HepG2 (cell line): ENCODE data around the gene VGF. TPM values are rescaled to one million over a fixed set of nuclear protein-coding genes. Genes with fewer than 3 reads are reported as not detected.

ENCODE experiments used
- ATAC-seq: fragments of 200-7000 bp; cut with Tn5 transposase; 3 replicates; pipeline ENCODE4 v1.9.1; 2020; ENCODE audit warnings: mild to moderate bottlenecking, moderate library complexity
- BruUV-seq: library from RNA; stranded (reverse); fragments of 400-500 nt; replicated peaks from 2 replicates; lab custom pipeline; 2021; lab: Mats Ljungman, UMichigan
- CTCF ChIA-PET: fragments of 300-600 bp; formaldehyde crosslinking; extraction: SDS; loops from one replicate; lab custom pipeline; 2021; ENCODE audit warnings: low total read pairs, inconsistent platforms, low intra/inter-chr PET ratio; lab: Yijun Ruan, JAX
- POLR2A ChIA-PET: fragments of 350-600 bp; sonication (Branson Sonifier 250); formaldehyde crosslinking; loops from one replicate; lab custom pipeline; 2020; ENCODE audit warnings: antibody characterized with exemption, inconsistent platforms; lab: Yijun Ruan, JAX
- DNase-seq: peaks from one replicate; pipeline ENCODE4 v3.0.0-alpha.2; 2015; ENCODE audit warnings: low spot score
- FAIRE-seq: peaks from 3 replicates; lab custom pipeline; 2011; peaks lifted over from hg19 to GRCh38; lab: Jason Lieb, UNC
- H2AFZ ChIP-seq: one replicate; pipeline ENCODE4 v1.6.1; 2011; ENCODE audit warnings: low read length, inconsistent platforms
- H3K27ac ChIP-seq: fragments of 300-600 bp; 3 replicates; pipeline ENCODE4 v1.8.0; 2011; ENCODE audit warnings: mixed run types, mild to moderate bottlenecking, mixed read lengths, low read length, inconsistent platforms; ENCODE audit not compliant: insufficient read depth; ENCODE audit errors: extremely low read length
- H3K27me3 ChIP-seq, 2 experiments: fragments of 200-600 bp in 1 of 2; 2 replicates in 1 of 2; 3 replicates in 1 of 2; pipeline versions ENCODE4 v1.6.0 to v1.8.0; 2011; ENCODE audit warnings: low read length in 2 of 2, mild to moderate bottlenecking in 2 of 2, moderate library complexity in 2 of 2, inconsistent platforms in 1 of 2; ENCODE audit not compliant: insufficient read depth in 2 of 2, control insufficient read depth in 1 of 2
- H3K36me3 ChIP-seq, 2 experiments: fragments of 200-600 bp in 1 of 2; replicated peaks in 1 of 2; 2 replicates in 1 of 2; 3 replicates in 1 of 2; pipeline versions ENCODE4 v1.5.1 to v1.8.0; 2011; ENCODE audit warnings: low read length in 2 of 2, inconsistent platforms in 1 of 2; ENCODE audit not compliant: insufficient read depth in 2 of 2, control insufficient read depth in 1 of 2
- H3K4me1 ChIP-seq: 2 replicates; pipeline ENCODE4 v1.5.1; 2012; ENCODE audit warnings: low read length, inconsistent platforms; ENCODE audit not compliant: insufficient read depth
- H3K4me2 ChIP-seq: 2 replicates; pipeline ENCODE4 v1.6.0; 2011; ENCODE audit warnings: low read depth, low read length, inconsistent platforms
- H3K4me3 ChIP-seq, 3 experiments: fragments of 200-600 bp in 1 of 3; sonication (generic), shearing (Covaris generic) in 1 of 3; replicated peaks in 1 of 3; 2 replicates each; pipeline ENCODE4 v1.5.1; 2011 to 2016; ENCODE audit warnings: low read length in 3 of 3, inconsistent platforms in 2 of 3, low read depth in 2 of 3, mild to moderate bottlenecking in 2 of 3, control low read depth in 1 of 3, mixed read lengths in 1 of 3; ENCODE audit not compliant: insufficient read depth in 1 of 3
- H3K79me2 ChIP-seq: one replicate; pipeline ENCODE4 v1.6.1; 2011; ENCODE audit warnings: low read length, inconsistent platforms; ENCODE audit not compliant: insufficient read depth
- H3K9ac ChIP-seq: 2 replicates; pipeline ENCODE4 v1.6.0; 2011; ENCODE audit warnings: mild to moderate bottlenecking, low read depth, low read length, inconsistent platforms; ENCODE audit not compliant: insufficient read depth
- H3K9me3 ChIP-seq: 2 replicates; pipeline ENCODE4 v1.5.1; 2012; ENCODE audit warnings: mild to moderate bottlenecking, low read length
- H4K20me1 ChIP-seq: 2 replicates; pipeline ENCODE4 v1.6.0; 2011; ENCODE audit warnings: inconsistent platforms, mild to moderate bottlenecking, low read length, moderate library complexity; ENCODE audit not compliant: insufficient read depth
- HOXA7 ChIP-seq: sonication (generic); formaldehyde crosslinking; IDR thresholded peaks from 2 replicates; pipeline ENCODE4 v1.8.1; 2022; ENCODE audit warnings: mild to moderate bottlenecking, missing genetic modification reagents, moderate library complexity
- JUN ChIP-seq: sonication (generic); formaldehyde crosslinking; IDR thresholded peaks from 2 replicates; pipeline ENCODE4 v1.4.0; 2020; ENCODE audit warnings: mild to moderate bottlenecking, missing genetic modification reagents
- REXO4 ChIP-seq: sonication (generic); formaldehyde crosslinking; IDR thresholded peaks from 2 replicates; pipeline ENCODE4 v1.8.0; 2022; ENCODE audit warnings: missing genetic modification reagents, mild to moderate bottlenecking, borderline replicate concordance
- SAP130 ChIP-seq: IDR thresholded peaks from 2 replicates; pipeline ENCODE4 v1.6.1; 2016; ENCODE audit warnings: low read depth
- SMARCE1 ChIP-seq: fragments of 450-650 bp; IDR thresholded peaks from 2 replicates; pipeline ENCODE4 v1.6.1; 2017; ENCODE audit warnings: borderline replicate concordance
- ZBTB20 ChIP-seq: sonication (generic); formaldehyde crosslinking; IDR thresholded peaks from 2 replicates; pipeline ENCODE4 v1.8.1; 2023; ENCODE audit warnings: missing genetic modification reagents, low read depth, mild to moderate bottlenecking, borderline replicate concordance
- ZIK1 ChIP-seq: sonication (generic); formaldehyde crosslinking; IDR thresholded peaks from 2 replicates; pipeline ENCODE4 v1.5.0; 2020; ENCODE audit warnings: mild to moderate bottlenecking, low read depth, missing genetic modification reagents, borderline replicate concordance
- ZNF441 ChIP-seq: sonication (generic); formaldehyde crosslinking; IDR thresholded peaks from 2 replicates; pipeline ENCODE4 v1.7.0; 2021; ENCODE audit warnings: missing genetic modification reagents, borderline replicate concordance
- ZSCAN30 ChIP-seq: sonication (generic); formaldehyde crosslinking; IDR thresholded peaks from 2 replicates; pipeline ENCODE4 v1.5.0; 2020; ENCODE audit warnings: mild to moderate bottlenecking, missing genetic modification reagents
- WGBS: methylation state at CpG from one replicate; pipeline ENCODE4 v1.1.6; 2017; ENCODE audit warnings: low lambda C conversion rate; 5-methylcytosine and 5-hydroxymethylcytosine counted together
- in situ Hi-C: cut with HindIII; loops from 2 replicates; pipeline ENCODE4 v1.10.0; 2017; ENCODE audit warnings: low pct_unique_long_range_greater_than_20kb; ENCODE audit not compliant: extremely low pct_ligation_motif_present
- intact Hi-C: fragments of 100-400 bp; cut with micrococcal nuclease; formaldehyde crosslinking; loops from one replicate; pipeline ENCODE4 v1.10.0; 2022; ENCODE audit not compliant: unreplicated experiment
- polyA plus RNA-seq, 8 experiments: library from polyadenylated mRNA; depleted of rRNA in 3 of 8; stranded (reverse) in 7 of 8; unstranded in 1 of 8; fragments of >200 nt; fragmentation: Illumina TruSeq in 4 of 8; extraction: Trizol in 4 of 8; gene quantifications; 2 replicates each; pipeline versions ENCODE4 v1.2.1 to v1.2.3, GENCODE V29; 2011 to 2016; ENCODE audit warnings: low read depth in 4 of 8, missing spikeins in 1 of 8, mixed read lengths in 1 of 8; ENCODE audit not compliant: insufficient read depth in 1 of 8
- total RNA-seq, 5 experiments: library from RNA; depleted of rRNA; stranded (reverse); fragments of >200 nt; fragmentation: Illumina TruSeq; extraction: Trizol; gene quantifications; 2 replicates each; pipeline ENCODE4 v1.2.3, GENCODE V29; 2016; ENCODE audit warnings: low read depth in 1 of 5
- TF ChIP-seq, protein P1 (sequence below): IDR thresholded peaks from 2 replicates; pipeline ENCODE4 v1.6.1; 2016; ENCODE audit warnings: low read depth
- TF ChIP-seq, protein P2 (sequence below), 2 experiments: fragments of 450-650 bp in 1 of 2; sonication (generic) in 1 of 2; formaldehyde crosslinking in 1 of 2; IDR thresholded peaks; 2 replicates each; pipeline versions ENCODE4 v1.6.1 to v1.8.0; 2016 to 2022; ENCODE audit warnings: antibody characterized with exemption in 1 of 2, mild to moderate bottlenecking in 1 of 2, missing genetic modification reagents in 1 of 2
- TF ChIP-seq, protein P3 (sequence below): sonication (generic); formaldehyde crosslinking; IDR thresholded peaks from 2 replicates; pipeline ENCODE4 v1.8.0; 2022; ENCODE audit warnings: missing genetic modification reagents, low read depth, mild to moderate bottlenecking, borderline replicate concordance

VGF gene
- total and polyA plus RNA-seq, 2 of the 13 experiments (the other 11 are each of a cell fraction or from before 2014, with no cell fraction given) = 0.12 to 0.46 TPM

DNA sequence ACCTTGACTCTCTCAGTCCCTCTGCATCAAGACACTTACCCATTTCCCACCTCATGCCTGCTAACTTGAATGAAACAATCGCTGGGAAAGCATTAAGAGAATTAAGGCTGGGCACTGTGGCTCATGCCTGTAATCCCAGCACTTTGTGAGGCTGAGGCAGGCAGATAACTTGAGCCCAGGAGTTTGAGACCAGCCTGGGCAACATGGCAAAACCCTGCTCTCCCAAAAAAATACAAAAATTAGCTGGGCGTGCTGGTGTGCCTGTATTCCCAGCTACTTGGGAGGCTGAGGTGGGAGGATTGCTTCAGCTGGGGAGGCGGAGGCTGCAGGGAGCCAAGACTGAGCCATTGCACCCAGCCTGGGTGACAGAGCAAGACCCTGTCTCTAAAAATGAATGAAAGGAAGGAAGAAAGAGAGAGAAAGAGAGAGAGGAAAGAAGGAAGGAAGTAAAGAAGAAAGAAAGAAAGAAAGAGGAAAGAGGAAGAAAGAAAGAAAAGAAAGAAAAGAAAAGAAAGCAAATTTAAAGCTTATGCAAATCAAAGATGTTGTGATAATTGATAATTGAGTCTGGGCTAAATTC is 37.8 kb downstream of the VGF start:
- Histone ChIP-seq H3K4me3 (peak overlapping the region; percentile 74 to 82 (median 76)), H3K9ac (peak overlapping the region; percentile 77), H3K4me2 (peak overlapping the region; percentile 88), H3K36me3 (peaks cover 7 to 32% of the 10 kb centered on the region in 2 experiments; a peak in 4 of 5 replicates), H3K4me1 (peaks cover 81% of the 10 kb centered on the region), H3K79me2 (peaks cover 12% of the 10 kb centered on the region), H4K20me1 (peaks cover 41% of the 10 kb centered on the region; the same call in 1 of the 2 replicates), H3K9me3 (no peaks in the 10 kb centered on the region), H2AFZ (no peak overlapping the region), H3K27me3 (no peaks in the 10 kb centered on the region; a peak in 1 of 5 replicates), H3K27ac (peak overlapping the region; percentile 99)
- in situ Hi-C loops = no loop called here
- no peak for DNase-seq
- no peak for ATAC-seq
- POLR2A ChIA-PET = interaction anchor here (0.7 to 3.9 kb wide), 15 partner anchors 10 to 252 kb away, joined by 3 to 56 read pairs (median 6); partner anchors contain the start of genes AP1S1, PLOD3, SRRT and TRIM56
- 54% methylated on average over 3 of the region's 3 CpGs for WGBS
- CTCF ChIA-PET = interaction anchor here (1.9 kb wide), 1 partner anchor 11 kb away, joined by 9 read pairs; no protein-coding TSS in a partner anchor
- intact Hi-C loops = loop anchor here (2.0 kb wide), 1 partner anchor 27 kb away; no protein-coding TSS in a partner anchor
- no peak for FAIRE-seq
- TSS peak; percentile 54 for BruUV-seq
- TF ChIP-seq SMARCE1 (no peak), ZSCAN30 (CRISPR knock-in tag) (no peak), HOXA7 (CRISPR knock-in tag) (peak; percentile 83; the same call in 1 of the 2 replicates), ZBTB20 (CRISPR knock-in tag) (no peak; the same call in 1 of the 2 replicates), SAP130 (CRISPR knock-in tag) (no peak), JUN (CRISPR knock-in tag) (no peak), REXO4 (no peak), ZNF441 (CRISPR knock-in tag) (peak; percentile 24; the same call in 1 of the 2 replicates), ZIK1 (CRISPR knock-in tag) (0 out of 2 replicates have a peak, but pooled peaks have one; percentile 18)
- TF ChIP-seq, protein P1, sequence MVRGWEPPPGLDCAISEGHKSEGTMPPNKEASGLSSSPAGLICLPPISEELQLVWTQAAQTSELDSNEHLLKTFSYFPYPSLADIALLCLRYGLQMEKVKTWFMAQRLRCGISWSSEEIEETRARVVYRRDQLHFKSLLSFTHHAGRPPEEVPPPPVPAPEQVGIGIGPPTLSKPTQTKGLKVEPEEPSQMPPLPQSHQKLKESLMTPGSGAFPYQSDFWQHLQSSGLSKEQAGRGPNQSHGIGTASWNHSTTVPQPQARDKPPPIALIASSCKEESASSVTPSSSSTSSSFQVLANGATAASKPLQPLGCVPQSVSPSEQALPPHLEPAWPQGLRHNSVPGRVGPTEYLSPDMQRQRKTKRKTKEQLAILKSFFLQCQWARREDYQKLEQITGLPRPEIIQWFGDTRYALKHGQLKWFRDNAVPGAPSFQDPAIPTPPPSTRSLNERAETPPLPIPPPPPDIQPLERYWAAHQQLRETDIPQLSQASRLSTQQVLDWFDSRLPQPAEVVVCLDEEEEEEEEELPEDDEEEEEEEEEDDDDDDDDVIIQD (CRISPR knock-in tag) = 0 out of 2 replicates have a peak, but pooled peaks have one; percentile 5
- TF ChIP-seq, protein P2, sequence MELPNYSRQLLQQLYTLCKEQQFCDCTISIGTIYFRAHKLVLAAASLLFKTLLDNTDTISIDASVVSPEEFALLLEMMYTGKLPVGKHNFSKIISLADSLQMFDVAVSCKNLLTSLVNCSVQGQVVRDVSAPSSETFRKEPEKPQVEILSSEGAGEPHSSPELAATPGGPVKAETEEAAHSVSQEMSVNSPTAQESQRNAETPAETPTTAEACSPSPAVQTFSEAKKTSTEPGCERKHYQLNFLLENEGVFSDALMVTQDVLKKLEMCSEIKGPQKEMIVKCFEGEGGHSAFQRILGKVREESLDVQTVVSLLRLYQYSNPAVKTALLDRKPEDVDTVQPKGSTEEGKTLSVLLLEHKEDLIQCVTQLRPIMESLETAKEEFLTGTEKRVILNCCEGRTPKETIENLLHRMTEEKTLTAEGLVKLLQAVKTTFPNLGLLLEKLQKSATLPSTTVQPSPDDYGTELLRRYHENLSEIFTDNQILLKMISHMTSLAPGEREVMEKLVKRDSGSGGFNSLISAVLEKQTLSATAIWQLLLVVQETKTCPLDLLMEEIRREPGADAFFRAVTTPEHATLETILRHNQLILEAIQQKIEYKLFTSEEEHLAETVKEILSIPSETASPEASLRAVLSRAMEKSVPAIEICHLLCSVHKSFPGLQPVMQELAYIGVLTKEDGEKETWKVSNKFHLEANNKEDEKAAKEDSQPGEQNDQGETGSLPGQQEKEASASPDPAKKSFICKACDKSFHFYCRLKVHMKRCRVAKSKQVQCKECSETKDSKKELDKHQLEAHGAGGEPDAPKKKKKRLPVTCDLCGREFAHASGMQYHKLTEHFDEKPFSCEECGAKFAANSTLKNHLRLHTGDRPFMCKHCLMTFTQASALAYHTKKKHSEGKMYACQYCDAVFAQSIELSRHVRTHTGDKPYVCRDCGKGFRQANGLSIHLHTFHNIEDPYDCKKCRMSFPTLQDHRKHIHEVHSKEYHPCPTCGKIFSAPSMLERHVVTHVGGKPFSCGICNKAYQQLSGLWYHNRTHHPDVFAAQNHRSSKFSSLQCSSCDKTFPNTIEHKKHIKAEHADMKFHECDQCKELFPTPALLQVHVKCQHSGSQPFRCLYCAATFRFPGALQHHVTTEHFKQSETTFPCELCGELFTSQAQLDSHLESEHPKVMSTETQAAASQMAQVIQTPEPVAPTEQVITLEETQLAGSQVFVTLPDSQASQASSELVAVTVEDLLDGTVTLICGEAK (IDR thresholded peaks at IDR 0.05) = no peak
- TF ChIP-seq, protein P2 (CRISPR knock-in tag; IDR thresholded peaks at IDR 0.05) = no peak
- TF ChIP-seq, protein P3, sequence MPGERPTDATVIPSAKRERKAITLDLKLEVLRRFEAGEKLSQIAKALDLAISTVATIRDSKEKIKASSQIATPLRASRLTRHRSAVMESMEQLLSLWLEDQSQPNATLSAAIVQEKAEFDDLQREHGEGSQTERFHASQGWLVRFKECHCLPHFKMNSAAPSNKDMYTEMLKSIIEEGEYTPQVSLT (CRISPR knock-in tag) = no peak
